Osteocyte (in vitro differentiated cells): ENCODE data around the gene MTA1. TPM values are rescaled to one million over a fixed set of nuclear protein-coding genes. Genes with fewer than 3 reads are reported as not detected.

ENCODE experiments used
- DNase-seq: peaks from one replicate; pipeline ENCODE4 v3.0.0; 2021; ENCODE audit warnings: mixed read lengths; ENCODE audit not compliant: unreplicated experiment; ENCODE audit errors: extremely low spot score
- H3K27ac Mint-ChIP-seq: one replicate; pipeline ENCODE4 v1.8.0; 2021; ENCODE audit warnings: mild to moderate bottlenecking, mixed read lengths; ENCODE audit not compliant: unreplicated experiment
- H3K27me3 Mint-ChIP-seq: one replicate; pipeline ENCODE4 v1.8.0; 2021; ENCODE audit warnings: mixed read lengths; ENCODE audit not compliant: unreplicated experiment
- H3K36me3 Mint-ChIP-seq: one replicate; pipeline ENCODE4 v1.8.0; 2021; ENCODE audit warnings: mixed read lengths; ENCODE audit not compliant: unreplicated experiment
- H3K4me1 Mint-ChIP-seq: one replicate; pipeline ENCODE4 v1.8.0; 2021; ENCODE audit warnings: mixed read lengths; ENCODE audit not compliant: unreplicated experiment
- H3K4me3 Mint-ChIP-seq: one replicate; pipeline ENCODE4 v1.8.0; 2021; ENCODE audit warnings: mild to moderate bottlenecking, moderate library complexity, mixed read lengths; ENCODE audit not compliant: unreplicated experiment
- H3K9me3 Mint-ChIP-seq: one replicate; pipeline ENCODE4 v1.8.0; 2021; ENCODE audit warnings: mixed read lengths; ENCODE audit not compliant: unreplicated experiment
- total RNA-seq: library from RNA; stranded (reverse); gene quantifications from 2 replicates; pipeline ENCODE4 v1.2.1, GENCODE V29; 2021
- TF ChIP-seq, protein P1 (sequence below): fragments of 200-600 bp; sonication (generic); IDR thresholded peaks from 2 replicates; pipeline ENCODE4 v1.5.0; 2021; ENCODE audit warnings: antibody characterized with exemption, mild to moderate bottlenecking, moderate library complexity

MTA1 gene
- total RNA-seq, 1 donor from 2014 or later = 132 TPM

DNA sequence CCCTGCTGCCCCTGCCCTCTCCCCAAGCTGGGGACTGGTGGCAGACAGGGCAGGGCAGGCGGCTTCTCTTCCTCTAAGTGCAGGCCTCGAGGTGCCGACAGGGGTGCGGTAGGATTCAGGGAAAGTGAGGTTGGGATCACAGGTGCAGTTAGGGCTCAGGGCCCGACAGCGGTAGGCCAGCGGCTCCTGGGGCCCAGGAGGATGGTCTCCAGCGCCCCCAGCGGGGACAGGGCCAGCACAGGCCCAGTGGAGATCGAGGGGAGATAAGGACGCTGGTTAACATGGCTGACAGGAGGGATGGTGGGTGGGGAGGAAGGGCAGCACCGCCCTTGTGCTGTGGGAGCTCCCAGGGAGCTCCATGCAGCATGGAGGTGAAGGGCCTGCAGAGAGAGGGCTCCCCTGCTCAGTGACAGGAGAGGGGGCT, 66.1 kb downstream of the MTA1 start:
- no peaks in the 10 kb centered on the region for H3K9me3 Mint-ChIP-seq
- no peak overlapping the region for H3K4me3 Mint-ChIP-seq
- H3K27ac Mint-ChIP-seq = peak overlapping the region; percentile 60
- no peak for DNase-seq
- no peaks in the 10 kb centered on the region for H3K27me3 Mint-ChIP-seq
- H3K36me3 Mint-ChIP-seq = no peaks in the 10 kb centered on the region
- TF ChIP-seq, protein P1, sequence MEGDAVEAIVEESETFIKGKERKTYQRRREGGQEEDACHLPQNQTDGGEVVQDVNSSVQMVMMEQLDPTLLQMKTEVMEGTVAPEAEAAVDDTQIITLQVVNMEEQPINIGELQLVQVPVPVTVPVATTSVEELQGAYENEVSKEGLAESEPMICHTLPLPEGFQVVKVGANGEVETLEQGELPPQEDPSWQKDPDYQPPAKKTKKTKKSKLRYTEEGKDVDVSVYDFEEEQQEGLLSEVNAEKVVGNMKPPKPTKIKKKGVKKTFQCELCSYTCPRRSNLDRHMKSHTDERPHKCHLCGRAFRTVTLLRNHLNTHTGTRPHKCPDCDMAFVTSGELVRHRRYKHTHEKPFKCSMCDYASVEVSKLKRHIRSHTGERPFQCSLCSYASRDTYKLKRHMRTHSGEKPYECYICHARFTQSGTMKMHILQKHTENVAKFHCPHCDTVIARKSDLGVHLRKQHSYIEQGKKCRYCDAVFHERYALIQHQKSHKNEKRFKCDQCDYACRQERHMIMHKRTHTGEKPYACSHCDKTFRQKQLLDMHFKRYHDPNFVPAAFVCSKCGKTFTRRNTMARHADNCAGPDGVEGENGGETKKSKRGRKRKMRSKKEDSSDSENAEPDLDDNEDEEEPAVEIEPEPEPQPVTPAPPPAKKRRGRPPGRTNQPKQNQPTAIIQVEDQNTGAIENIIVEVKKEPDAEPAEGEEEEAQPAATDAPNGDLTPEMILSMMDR = peak; percentile 43
- H3K4me1 Mint-ChIP-seq = peaks cover 55% of the 10 kb centered on the region

DNA sequence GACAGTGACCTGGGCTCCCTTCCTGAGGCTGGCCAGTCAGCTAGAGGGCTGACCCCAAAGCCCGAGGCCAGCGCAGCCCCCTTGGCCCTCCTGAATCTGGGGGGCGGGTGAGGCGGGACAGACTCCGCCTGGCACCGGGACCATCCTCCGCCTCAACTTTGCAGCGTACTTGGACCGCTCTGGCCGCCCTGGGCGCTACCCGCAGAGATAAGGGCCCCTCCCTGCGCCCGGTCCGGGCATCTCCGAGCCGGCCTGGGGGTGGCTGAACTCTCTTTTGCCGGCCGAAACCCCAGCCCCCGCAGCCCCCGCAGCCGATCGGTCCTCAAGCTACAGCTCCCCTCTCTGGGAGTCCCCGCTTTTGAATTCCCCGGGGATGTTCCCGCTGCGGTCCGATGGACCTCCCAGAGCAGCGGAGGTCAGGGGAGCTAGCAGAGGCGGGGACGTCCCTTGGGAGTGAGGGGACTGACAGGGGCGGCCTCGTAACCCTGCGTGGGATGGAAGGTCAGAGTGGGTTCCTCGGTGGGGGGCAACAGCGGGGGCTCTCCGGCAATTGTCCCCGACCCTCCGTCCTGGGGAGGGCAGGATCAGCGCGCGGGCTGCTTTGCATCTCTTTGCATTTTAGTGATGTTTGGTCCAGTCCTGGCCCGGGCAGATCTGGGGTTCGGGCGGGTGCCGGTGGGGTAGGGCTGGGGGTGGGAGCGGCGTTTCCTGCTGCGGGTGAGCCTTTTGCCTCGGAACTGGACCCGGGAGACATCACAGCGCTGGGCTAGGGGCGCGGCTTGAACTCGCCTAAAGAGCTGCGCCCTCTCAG, 66.7 kb downstream of the MTA1 start, which contains the start of gene CRIP1:
CRIP1 (plus strand) TSS at position 724 of the 811 bp plus-strand sequence. CDS start 374 bp downstream, outside the sequence.
- TF ChIP-seq, protein P1 = no peak
- H3K9me3 Mint-ChIP-seq = no peaks in the 10 kb centered on the region
- H3K36me3 Mint-ChIP-seq = no peaks in the 10 kb centered on the region
- H3K4me3 Mint-ChIP-seq = no peak within 1 kb of the TSS
- peaks cover 49% of the 10 kb centered on the region for H3K4me1 Mint-ChIP-seq
- no peaks in the 10 kb centered on the region for H3K27me3 Mint-ChIP-seq
- DNase-seq = no peak
- peak within 1 kb of the TSS; percentile 60 for H3K27ac Mint-ChIP-seq

DNA sequence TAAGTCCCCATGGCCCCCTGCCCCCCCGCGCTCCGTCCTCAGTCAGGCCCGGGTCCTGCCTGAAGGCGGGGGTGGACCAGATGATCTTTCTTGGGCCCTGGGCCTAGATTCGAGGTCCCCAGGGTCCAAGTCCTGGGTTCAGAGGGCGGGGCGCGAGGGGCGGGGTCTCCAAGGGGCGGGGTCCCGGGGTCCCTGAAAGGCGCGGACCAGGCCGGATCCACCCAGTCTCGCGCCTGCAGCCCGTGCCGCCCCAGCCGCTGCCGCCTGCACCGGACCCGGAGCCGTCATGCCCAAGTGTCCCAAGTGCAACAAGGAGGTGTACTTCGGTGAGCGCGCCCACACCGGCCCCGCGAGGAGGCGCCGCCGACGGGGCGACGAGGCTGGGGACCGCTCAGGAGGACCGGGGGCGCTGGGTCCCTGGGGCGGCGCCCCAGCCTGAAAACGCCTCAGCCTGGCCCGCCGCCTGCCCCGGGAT, 67.4 kb downstream of the MTA1 start:
- Mint-ChIP-seq H3K4me1 (peaks cover 48% of the 10 kb centered on the region), H3K27me3 (no peaks in the 10 kb centered on the region), H3K36me3 (no peaks in the 10 kb centered on the region)

DNA sequence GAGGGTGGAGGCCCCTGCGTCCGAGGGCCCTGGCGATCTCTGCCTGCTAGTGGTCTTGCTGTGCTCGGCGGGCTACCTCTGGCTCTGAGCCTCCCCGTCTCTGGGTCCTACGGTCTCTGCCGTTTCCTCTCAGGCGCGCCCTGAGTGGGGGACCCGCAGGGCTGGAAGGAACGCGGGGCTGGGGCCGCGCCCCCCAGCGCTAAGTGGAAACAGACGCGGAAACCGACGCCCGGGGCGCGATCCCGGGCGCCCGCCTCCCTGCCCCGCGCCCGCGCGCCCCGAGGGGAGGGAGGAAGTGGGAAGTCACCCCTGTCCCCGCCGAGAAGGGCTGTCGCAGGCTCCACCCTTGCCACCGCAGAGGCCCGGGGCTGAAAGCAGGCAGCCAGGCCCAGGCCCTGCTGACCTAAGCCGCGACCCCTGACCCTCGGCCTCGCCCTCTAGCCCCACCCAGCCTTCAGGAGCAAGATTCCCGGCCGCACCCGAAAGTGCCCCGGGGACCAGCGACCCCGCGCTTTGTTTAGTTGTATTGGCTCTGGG, 67.9 kb downstream of the MTA1 start:
- Mint-ChIP-seq H3K4me1 (peaks cover 44% of the 10 kb centered on the region), H3K27me3 (no peaks in the 10 kb centered on the region), H3K36me3 (no peaks in the 10 kb centered on the region), H3K27ac (peak overlapping the region; percentile 41), H3K9me3 (no peaks in the 10 kb centered on the region), H3K4me3 (no peak overlapping the region)
- TF ChIP-seq, protein P1 = no peak
- DNase-seq = no peak

More for the DNA sequence above, 67.4 kb downstream of the MTA1 start:
- Mint-ChIP-seq H3K4me3 (no peak overlapping the region), H3K9me3 (no peaks in the 10 kb centered on the region), H3K27ac (no peak overlapping the region)
- DNase-seq = no peak
- TF ChIP-seq, protein P1 = no peak
